Activated CD4-positive, alpha-beta T cell treated with anti-CD3 and anti-CD28 coated beads for 48 hours (primary cell): ENCODE results near the gene NEDD1.

Source experiments
- DNase-seq: peaks from one replicate; pipeline ENCODE4 v3.0.0-alpha.2; 2020

Gene NEDD1

GRCh38 chr12:96902076-96902475, 5.0 kb upstream of the NEDD1 start:
- no peak for DNase-seq

GRCh38 chr12:96906498-96906848, 584 bp upstream of the NEDD1 start:
- no peak for DNase-seq

- DNase-seq: peak; percentile 28
These were observed 790 bp downstream of the NEDD1 start for GRCh38 chr12:96907671-96908422.

DNA sequence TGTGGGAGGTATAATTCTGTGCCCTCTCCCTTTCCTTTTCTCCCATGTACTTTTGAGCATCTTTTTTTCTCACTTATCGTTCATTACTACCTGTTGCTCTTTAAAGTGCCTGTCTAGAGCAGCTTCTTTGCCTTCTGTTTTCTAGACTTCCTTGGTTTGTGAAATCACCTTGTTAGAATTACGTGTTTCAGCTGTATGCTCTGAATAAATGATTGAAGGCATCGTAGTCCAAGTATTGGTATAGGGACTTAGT, 1.3 kb downstream of the NEDD1 start:
- no peak for DNase-seq

GRCh38 chr12:96912261-96912660, 5.2 kb downstream of the NEDD1 start:
- DNase-seq: no peak

DNA sequence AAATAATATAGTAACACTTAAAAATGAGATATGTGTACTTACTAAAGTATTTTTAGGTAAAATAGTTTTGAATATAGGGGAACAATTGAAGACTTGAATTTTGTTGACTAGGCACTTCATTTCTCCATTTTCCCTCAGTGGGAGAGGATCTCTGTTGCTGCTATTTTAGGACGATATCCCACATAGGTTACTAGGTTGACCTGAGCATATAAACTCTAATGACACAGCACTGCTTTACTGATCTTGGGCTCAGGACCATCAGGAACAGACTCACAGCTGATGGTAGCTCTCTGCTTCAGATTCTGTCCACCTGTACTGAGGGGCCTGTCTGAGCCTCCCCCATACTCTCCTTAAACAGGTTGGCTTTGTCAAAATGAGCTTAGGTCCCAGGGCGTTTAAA, 5.9 kb downstream of the NEDD1 start:
- DNase-seq: no peak

DNA sequence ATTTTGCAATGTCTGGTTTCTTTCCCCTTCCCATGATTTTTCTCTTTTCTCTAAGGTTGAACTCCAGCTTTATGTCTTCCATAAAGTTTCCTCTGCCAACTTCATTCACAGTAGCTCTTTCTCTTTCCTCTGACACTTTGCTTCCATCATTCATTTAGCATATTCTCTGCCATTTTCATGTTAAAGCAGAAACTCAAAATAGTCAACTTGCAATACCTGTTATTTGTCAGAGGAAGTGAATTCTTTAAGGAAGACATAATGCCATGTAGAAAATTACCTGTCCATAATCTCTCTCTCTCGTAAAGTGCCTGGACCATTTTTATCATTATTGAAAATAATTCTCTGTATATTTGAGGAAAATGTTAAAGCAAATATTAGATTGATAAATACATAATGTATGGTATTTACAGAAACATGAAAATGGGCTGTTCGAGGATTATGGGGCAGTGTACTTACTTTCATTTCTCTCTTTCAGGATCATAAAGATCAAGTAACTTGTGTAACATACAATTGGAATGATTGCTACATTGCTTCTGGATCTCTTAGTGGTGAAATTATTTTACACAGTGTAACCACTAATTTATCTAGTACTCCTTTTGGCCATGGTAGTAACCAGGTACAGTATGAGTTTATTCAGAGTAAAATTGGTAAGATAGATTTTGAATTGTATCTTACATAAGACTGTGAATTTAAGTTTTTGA, 12.6 kb downstream of the NEDD1 start:
- no peak for DNase-seq

DNA sequence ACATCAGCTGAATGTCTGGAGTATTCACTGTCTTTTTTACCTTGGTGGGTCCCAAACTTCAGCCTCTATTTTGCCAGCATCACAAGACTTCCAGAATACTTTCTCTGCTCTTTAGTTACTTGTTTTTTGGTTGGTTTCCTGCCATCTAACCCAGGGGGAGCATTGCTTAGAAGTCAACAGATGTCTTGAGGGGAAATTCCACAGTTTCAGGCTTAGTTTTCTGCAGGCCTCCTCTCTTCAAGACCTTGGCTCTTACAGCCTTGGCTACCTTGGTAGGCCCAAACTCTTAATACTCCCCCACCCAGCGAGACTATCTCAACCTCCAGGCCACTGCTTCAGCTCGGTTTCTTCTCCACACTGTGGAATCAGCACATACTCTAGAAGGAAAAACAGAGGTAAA, 41.7 kb downstream of the NEDD1 start:
- no peak for DNase-seq

DNA sequence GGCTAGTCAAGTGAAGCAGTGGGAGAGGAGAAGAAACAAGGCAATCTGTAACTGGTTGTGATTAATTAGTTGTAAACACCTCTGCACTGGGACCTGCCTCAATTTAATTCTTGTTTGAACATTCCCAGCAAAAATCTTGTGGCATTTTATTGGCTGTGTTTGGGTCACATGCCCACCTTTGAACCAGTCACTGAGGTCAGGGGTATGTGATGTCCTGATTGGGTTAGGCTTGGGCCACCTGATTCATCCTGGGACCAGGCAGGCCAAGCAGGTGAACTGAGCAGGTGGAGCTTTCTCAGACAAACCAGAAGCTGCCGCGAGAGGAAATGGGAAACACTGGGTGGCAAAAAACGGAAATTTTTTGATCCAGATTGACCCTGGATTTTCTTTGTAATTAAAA, 72.5 kb downstream of the NEDD1 start:
- no peak for DNase-seq

DNA sequence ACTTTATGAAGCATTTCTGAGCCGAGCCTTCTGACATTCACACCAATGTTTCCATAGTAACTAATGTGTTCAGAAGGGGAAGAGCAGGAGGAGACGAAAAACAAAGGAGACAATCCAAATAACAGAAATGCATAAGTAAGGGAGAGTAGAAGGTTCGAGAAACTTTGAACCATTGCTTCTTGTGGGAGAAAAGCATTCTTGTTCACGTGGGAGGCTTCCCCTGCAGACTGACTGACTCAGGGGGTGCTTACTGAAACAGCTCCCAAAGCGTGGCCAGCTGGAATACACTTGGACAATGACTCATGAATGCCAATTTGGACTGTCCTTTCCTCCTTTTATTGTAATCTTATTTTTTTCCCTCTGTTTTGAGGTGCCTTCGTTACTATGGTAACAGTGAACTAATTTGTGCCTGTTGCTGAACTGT, 73.9 kb downstream of the NEDD1 start:
- no peak for DNase-seq

- DNase-seq: no peak
These were observed 74.9 kb downstream of the NEDD1 start for GRCh38 chr12:96981911-96982310.

GRCh38 chr12:96982671-96983070, 75.6 kb downstream of the NEDD1 start:
- no peak for DNase-seq

DNA sequence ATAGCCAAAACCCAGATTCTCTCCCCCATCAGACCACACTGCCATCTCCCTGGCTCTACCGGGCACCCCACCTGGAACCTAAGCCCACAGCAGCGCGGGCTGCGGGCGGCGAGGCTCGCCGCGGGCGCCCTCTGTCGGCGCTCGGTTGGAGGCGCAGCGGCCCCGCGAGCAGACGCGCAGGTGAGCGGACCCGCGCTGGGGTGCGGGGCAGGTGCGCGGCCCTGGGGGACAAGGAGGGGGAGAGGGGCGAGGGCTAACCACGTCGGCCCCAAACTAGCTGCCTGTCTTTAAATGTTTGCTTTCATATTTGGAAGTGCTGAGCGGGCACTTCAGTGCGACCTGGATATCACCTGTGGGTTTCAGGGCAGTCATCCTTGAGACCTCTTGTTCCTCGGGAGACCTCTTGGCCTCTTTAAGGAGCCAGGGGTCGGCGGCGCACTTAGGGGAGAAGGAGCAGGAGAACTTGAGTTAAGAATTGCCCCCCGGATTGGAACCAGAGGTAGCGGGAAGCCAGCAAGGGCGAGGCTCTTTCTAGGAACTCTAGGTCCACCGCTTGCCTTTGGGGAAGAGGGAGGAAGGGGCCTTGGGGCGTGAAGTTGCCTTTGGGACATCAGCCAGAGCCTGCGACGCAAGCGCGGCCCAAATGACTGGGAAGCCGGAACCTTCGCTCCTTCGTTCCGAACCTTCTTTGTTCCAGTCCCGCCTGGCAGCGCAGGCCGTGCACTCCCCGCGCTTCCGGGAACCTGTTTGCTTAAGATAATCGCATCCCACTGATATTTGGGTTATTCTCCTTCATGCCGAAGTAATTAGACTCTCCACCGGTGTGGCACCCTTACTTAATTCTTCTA, 78.7 kb downstream of the NEDD1 start:
- peak; percentile 38 for DNase-seq

DNA sequence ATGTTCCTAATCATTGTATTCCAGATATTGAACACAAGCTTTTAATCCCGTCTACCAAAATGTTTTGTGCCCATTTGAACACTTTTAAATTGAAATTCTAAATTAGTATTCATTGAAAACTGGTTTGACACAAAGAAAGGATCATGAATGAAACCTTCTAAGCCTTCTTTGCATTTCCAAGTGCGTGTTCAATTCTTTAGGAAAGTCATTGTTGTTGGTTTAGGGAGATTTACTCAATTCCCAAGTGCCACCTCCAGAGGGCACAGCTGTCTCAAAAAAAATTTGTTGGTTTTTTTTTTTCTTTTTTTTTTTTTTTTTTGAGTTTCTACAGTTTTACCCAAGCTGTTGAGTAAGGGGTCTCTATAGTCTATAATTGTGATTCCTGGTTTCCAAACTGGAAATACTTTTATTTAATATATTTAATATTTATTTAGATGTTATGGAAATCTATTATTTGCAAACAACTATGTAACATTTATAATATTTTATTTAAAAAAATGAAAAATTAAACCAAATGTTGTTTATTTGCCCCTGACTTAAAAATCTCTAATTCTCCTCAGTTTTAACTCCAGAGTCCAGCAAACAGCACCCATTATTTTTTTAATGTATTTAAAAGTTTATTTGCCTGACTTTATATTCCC, 79.9 kb downstream of the NEDD1 start:
- DNase-seq: peak; percentile 14

DNA sequence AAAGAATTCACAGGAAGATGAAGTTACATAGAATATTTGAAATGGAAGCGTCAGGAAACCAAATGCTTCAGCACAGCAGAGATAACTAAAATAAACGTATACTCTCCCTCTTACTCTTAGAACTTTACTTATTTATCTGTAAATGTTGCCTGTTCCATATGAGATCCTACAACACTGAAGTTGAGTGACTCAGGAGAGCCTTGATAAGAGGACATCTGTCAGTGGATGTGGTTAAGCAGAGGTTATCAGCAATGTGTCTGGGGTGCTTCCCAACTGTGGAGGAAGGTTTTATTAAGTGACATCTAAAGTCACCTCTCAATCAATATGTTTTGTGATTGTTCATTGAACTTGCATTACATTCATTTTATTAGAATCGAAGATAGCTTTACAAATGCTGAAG, 81.9 kb downstream of the NEDD1 start:
- DNase-seq: no peak

GRCh38 chr12:96989916-96990315, 82.9 kb downstream of the NEDD1 start:
- DNase-seq: peak; percentile 5

DNA sequence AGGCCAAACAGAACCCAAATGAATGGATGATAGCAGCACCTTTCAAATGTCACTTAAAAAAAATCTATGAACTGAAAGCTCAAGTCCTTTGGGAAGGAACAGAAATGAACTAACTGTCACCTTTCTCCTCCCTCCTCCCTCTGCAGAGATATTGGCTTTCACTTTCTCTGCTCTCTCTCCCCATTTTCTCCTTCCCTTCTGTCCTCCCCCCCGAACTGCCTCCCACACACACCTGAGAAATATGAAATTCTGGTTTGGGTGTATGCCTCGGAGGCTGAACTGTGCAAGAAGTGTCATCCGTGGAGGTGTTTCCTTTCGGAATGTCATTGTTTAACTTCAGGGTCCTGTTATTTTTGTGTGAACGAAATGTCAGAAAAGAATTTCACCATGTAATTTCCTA, 87.8 kb downstream of the NEDD1 start:
- DNase-seq: no peak

GRCh38 chr12:96995861-96996260, 88.8 kb downstream of the NEDD1 start:
- no peak for DNase-seq

GRCh38 chr12:96997797-96998484, 90.9 kb downstream of the NEDD1 start:
- no peak for DNase-seq

DNA sequence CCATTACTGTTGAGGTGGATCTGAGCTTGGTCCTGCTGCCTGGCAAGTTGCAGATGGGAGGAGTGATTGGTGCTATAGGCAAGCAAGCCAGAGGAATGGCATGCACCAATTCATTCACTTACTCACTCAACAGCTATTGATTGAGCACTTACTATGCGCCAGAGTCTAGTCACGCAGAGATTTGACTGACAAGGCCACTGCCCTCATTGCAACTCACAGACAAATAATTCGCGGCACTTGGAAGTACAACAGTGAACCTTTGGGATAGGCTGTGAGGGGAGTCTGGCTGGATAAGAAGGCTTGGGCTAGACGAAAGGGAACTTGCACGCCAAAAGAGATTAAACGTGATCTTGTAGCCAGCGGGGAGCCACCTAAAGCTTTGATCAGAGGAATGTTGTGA, 96.2 kb downstream of the NEDD1 start:
- no peak for DNase-seq
